GM18520 (cell line): ENCODE measurements around the gene SF3B6.
"Not testable (repeated sequence)": the region's sequence is repeated elsewhere in the genome, so short reads cannot be mapped to it uniquely, and the experiment has no call there.

Experiments
- ATAC-seq: cut with Tn5 transposase; IDR thresholded peaks from one replicate; pipeline ENCODE4 v1.9.1; 2021; ENCODE audit not compliant: unreplicated experiment

SF3B6 gene, protein sequence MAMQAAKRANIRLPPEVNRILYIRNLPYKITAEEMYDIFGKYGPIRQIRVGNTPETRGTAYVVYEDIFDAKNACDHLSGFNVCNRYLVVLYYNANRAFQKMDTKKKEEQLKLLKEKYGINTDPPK

DNA sequence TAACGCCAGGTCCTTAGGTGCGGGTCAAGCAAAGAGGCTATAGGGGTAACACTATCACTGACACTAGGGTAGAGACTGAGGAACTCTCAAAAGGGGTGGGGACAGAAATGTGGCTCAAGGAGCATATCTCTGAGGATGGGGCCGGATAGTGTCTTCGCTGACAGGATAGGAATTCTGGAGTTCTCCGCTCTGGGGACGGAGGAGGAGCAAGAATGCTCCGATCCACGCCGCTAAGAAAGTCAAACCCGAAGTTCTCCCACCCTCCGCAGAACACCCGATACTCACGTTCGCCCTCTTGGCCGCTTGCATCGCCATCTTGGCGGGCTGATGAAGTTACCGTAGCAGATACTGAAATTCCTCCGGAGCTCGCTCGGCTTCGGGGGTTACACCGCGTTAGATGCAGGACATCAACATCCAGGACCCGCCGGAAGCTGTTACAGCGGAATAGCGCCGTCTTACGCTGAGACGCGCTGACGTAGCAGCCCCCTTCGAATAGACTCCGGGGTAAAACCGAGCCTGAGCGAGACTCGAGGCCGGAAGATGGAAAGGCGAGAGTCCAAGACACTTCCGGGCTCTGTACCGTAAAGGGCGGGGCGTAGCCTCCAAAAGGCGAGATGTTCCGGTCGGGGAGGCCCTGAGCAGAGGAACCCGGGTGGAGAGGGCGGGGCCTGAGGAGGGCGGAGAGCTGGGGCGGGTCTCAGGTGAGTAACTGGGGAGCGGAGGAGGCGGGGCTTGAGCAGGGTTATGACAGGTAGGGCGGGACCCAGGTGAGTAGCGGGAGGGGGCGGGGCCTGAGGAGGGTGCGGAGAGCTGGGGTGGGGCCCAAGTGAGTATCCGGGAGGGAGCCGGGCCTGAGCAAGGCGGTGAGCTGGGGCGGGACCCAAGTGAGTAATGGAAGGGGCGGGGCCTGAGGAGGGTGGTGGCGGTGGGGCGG, at the start of gene SF3B6:
Gene SF3B6, minus strand, starts transcription at position 412 of the 934 bp plus-strand sequence. Its CDS starts 97 bp downstream, at position 315.
- ATAC-seq, result peak; percentile 95

DNA sequence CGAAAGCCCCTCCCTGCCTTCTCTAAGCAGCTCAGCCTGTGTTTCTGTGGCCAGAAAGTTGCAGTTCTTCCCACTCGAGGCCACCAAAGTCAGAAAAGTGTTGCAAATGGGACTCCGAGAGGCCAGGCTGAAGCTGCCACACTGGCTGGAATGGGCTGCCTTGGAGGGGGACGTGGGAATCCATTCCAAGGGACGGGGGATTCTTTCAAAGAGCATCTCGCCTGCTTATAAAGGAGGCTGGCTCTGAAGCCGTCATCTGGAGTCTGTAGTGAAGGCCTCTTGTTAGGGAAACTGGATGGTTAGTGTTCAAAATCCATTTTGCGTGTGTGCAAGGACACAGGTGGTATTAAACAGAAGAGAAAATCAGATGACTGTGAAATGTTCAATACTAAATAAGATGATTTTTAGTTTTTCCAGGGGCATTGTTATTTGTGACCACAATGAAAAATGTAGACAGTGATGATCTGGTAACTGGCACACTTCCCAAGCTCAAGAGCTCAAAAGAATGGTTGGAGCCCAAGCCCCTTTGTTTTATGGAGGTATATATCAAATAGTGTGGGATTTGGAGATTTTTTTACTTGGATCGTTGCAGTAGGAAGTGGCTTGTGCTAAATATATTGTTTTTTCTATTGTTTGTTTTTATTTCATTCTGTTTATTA, 47.9 kb upstream of the SF3B6 start:
- ATAC-seq, result peak; percentile 2

DNA sequence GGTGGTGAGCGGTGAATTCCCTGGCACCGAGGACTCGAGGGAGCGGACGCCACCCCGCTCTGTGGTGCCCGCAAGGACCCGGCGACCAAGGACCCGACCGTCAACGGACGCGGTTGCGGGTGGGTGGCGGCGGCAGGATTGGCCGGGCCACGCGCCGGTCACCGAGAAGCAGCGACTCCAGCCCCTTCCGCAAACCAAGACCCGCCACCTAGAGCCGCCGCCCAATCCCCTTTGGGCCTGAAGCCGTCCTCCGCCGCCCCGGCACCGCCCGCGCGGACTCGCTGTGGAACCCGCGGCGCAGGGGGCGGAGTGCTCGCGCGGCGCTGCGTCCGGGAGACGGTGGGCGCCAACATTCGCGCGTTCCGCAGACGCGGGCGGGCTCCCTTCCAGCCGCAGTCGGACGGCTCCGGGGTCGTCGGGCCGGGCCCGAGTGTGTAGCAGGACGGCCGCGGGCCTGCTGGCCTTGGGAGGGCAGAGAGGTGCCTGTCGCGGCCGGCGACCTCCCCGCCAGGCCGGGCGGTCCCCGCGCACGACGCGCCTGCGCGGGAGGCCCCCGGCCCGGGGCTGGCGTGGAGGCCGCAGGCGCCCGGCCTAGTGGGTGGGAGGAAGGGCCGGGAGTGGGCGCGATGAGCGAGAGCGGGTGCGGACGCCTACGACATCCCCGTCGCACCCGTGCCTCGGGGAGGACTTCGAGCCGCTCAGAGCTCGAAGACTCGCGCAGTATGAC, 47.2 kb upstream of the SF3B6 start, which contains the start of the genes FAM228B and PFN4:
Gene FAM228B, plus strand, starts transcription at position 275 of the 727 bp plus-strand sequence. CDS start 893 bp downstream, outside the sequence.
Gene PFN4, minus strand, starts transcription at position 140 of the 727 bp plus-strand sequence. CDS start 799 bp downstream, outside the sequence.
- peak; percentile 77 for ATAC-seq

DNA sequence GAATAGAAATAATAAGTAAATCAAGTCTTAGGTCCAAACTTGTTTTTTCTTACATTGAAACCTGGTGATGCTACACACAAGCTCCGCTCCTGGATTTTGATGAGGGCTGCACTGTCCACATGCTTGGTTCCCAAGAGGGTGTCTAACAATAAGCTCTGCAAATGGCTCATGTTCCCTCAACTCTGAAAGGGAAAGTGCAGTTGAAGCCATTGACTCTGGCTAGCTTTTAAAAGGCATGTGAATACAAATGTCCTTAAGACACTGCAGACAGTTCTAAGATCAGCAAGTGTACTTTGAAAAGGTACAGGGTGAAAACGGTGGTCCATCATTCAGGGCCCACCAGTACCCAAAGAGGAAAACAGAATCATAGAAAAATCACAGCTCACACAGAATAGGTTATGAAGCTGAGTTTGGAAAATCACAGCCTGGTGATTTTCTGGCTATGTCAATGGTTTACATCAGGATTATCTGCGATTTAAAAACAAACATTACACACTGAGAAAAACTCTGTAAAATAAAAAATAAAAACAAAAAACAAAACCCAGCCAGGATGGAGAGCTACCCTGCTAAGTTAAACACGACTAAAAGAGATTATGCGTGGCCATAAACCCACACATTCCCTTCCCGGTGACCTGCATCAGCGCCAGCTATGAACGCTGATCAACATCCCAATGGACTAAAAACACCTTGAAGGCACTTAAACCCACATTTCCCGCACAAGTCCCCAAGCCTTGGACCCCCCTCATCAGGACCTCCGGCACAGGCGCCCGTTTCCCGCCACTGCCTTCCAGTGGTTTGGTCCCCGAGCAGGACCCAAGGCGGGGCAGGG, 46.5 kb upstream of the SF3B6 start:
- no peak for ATAC-seq

DNA sequence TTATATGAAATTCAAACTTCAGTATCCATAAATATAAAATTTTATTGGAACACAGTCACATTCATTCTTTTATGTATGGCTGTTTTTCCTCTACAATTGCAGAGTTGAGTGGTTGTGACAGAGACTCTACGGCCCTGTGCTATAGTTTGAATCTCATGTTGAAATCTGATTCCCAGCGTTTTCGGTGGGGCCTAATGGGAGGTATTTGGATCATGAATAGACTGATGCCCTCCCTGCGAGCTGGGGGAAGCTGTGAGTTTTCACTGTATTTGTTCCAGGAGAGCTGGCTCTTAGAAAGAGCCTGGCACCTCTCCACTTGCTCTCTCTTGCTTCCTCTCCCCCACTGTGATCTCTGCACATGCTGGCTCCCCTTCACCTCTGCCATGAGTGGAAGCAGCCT, 45.3 kb upstream of the SF3B6 start:
- no peak for ATAC-seq

DNA sequence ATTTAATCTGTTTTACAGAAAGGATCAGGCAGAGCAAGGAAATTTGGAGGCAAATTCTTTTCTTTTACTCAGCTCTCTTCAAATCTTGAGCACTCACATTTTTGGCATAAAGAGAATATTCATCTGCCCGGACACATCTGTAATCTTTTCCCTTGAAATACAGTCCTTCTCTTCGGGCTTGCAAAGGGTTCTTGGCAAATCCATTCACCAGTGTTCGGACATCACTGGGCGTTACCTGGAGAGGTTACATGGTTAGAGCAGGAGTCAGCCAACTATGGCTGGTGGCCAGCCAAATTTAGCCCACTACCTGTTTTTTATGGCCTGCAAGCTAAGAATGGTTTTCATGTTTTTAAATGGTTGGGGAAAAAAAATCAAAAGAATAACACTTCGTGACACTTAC, 44.9 kb upstream of the SF3B6 start:
- ATAC-seq, result no peak

DNA sequence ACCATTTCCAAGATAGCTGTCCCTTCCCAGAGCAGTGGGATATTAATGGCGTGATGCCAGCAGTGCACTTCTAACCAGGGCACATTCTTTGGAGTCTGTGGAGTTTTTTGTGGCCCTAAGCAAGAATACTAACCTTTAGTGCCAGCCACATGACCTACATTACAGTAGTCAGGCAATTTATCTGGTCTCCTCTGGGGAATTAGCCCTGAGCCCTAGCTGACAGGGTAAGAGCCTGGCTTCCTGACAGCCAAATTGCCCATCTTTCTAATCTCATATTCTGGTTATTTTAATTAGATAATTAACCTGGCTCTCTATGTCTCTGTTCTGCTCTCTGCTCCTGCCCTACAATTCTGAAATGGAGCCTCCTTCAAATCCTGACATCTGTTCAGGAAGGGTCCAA, 41.8 kb upstream of the SF3B6 start:
- ATAC-seq, result no peak

DNA sequence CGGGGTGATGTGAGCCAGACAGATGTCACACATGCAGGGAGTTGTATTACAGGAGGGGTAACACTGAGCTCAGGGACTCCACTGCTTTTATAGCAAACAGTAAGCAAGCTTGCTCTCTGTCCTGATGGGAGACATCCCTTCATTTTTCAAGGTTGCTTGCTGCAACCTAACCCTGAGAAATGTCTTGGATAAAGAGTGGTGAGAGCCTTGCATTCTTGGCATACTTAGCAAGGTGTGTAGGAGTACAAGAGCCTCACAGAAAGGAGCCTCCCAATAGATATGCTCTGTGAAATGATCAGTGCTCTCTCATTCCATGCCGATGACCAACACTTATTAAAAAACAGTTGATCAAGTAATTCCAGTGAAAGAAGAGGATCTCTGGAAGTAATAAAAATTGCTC, 38.9 kb upstream of the SF3B6 start:
- no peak for ATAC-seq

DNA sequence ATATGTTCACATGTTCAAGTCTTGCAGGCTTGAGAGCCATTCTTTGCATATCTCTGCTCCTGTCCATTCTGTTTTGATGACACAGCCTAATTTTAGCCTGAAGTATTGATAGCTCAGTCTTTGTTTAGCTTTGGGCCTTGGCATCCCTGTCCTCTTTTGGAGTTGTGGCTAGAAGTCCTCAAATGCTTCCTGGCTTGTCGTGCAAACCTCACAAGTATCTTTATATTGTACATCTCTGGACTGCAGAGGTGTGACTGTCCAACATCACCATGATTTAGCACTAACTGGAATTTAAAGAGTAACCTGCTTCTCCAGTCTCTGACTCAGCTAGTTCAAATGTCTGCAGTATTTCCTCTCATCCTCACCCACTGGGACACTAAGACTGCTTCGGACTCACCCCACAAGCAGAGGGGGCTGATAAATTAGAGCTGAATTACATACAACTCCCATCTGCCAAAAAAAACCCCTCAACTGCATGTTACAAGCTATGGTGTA, 35.3 kb upstream of the SF3B6 start:
- ATAC-seq, result no peak

DNA sequence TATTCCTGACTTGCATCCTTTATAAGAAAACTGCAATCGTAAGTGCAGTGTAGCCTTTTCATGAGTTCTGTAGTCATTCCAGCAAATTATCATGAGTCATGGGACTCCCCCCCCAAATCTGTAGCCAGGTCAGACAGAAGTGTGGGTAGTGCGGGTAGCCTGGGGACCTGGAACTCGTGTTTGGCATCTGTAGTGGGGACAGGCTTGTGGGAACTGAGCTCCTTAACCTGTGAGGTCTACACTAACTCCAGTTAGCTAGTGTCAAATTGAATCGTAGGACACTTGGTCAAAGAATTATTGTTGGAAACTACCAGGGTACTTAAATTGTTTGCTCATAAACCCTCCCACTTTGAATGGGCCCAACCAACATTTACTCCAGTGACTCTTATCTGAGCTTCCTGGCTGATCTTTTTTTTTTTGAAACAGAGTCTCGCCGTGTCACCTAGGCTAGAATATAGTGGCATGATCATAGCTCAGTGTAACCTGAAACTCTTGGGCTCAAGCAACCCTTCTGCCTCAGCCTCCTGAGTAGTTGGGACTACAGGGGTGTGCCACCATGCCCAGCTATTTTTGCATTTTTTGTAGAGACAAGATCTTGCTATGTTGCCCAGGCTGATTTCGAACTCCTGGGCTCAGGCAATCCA, 34.7 kb upstream of the SF3B6 start:
- ATAC-seq, result no peak

DNA sequence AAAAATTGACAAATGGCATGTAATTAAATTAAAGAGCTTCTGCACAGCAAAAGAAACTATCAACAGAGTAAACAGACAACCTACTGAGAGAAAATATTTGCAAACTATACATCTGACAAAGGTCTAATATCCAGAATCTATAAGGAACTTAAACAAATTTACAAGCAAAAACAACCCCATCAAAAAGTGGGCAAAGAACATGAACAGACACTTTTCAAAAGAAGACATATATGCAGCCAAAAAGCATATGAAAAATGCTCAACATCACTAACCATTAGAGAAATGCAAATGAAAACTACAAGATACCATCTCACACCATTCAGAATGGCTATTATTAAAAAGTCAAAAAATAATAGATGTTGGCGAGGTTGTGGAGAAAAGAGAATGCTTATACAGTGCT, 33.3 kb upstream of the SF3B6 start:
- not testable (repeated sequence) for ATAC-seq

DNA sequence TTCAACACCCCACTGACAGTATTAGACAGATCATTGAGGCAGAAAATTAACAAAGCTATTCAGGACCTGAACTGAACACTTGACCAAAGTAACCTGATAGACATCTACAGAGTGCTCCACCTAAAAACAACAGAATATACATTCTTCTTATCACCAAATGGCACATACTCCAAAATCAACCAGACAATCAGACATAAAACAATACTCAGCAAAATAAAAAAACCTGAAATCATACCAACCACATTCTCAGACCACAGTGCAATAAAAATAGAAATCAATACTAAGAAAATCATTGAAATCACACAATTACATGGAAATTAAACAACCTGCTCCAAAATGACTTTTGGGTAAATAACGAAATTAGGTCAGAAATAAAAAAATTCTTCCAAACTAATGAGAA, 31.2 kb upstream of the SF3B6 start:
- ATAC-seq, result no peak

DNA sequence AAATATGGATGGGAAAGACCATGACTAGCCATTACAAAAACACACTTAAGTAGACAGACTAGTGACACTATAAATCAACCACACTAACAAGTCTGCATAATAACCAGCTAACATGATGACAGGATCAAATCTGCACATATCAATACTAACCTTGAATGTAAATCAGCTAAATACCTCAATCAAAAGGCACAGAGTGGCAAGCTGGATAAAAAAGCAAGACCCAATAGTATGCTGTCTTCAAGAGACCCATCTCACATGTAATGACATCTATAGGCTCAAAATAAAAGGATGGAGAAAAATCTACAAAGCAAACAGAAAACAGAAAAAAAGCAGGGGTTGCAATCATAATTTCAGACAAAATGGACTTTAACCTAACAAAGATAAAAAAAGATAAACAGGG, 30.7 kb upstream of the SF3B6 start:
- ATAC-seq, result no peak

DNA sequence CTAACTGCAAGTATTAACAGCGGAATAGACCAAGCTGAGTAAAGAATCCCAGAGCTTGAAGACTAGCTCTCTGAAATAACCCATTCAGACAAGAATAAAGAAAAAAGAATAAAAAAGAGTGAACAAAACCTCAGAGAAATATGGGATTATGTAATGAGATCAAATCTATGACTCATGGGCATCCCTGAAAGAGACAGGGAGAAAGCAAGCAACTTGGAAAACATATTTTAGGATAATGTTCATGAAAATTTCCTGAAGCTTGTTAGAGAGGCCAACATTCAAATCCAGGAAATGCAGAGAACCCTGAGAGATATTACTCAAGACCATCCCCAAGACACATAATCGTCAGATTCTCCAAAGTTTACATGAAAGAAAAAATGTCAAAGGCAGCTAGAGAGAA, 29.7 kb upstream of the SF3B6 start:
- ATAC-seq, result no peak

DNA sequence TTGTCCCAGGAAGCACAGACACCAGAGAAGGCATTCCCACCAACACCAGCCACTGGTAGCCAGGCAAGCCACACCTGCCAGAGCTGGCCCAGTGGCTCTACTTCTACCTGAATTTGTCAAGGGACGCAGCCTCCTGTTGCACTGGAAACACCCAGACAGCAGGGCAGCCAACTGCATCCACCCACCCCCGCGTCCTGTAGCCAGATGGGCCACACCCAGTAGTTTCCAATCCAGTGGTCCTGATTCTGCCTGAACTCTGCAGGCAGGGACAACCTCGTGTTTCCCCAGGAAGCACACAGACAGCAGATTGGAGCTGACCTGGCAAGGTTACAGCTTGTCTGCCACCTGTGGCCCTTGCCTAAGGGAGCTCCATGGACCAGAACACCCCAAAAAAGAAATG, 28.8 kb upstream of the SF3B6 start:
- ATAC-seq, result no peak

DNA sequence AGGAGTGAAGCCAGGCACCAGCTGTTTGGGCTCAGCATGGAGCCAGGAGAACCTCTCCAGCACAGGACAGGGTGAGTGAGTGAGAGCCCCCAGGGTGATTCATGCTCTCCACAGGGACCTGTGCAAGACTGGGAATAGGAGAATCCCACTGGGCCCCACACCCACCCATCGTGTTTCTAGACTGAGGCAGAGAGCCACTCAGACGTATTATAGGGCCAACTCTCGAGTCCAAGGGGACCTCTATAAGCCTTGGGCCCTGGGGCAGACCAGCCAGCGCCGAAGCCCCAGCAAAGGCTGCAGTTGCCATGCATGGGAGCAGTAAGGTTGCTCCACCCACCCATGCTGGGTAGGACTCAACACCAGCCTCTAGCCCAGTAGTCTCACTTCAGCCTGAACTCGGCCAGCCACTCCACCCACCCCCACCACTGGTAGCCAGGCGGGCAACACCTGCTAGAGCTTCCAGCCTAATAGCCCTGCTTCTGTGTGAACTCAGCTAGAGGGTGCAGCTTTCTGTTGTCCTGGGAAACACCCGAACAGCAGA, 28.1 kb upstream of the SF3B6 start:
- no peak for ATAC-seq

DNA sequence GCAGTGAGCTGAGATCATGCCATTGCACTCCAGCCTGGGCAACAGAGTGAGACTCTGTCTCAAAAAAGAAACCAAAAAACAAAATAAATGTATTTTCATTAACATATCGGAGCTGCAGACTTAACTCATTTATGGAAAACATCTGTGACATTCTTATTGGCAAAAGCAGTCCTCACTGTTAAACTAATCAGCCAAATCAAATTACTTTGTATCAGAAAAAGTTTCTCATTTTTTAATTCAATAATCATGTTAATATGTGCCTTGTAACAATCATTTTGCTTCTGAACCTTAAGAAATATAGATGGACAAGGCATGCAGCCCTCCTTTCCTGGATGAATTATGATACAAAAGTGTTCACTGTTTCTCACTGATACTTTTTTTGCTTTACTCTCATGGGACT, 26.6 kb upstream of the SF3B6 start:
- no peak for ATAC-seq

DNA sequence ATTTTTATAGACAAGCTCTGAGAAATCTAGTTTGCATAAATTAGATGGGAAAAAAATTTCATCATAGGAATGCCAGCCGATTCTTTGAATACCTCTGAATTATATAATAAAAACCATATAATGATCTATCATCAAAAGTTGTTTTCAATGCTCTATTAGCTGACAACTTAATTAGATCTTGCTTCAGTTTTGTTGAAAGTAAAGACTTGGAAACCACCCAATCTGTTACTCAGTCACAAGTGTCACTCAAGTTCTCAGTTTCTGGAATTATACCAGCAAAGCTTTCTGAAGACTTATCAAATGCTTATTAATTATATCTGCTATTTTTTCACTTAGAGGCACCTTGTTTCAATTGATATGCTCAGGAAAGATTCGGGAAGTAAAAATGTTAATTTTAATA, 25.9 kb upstream of the SF3B6 start:
- ATAC-seq, result no peak

DNA sequence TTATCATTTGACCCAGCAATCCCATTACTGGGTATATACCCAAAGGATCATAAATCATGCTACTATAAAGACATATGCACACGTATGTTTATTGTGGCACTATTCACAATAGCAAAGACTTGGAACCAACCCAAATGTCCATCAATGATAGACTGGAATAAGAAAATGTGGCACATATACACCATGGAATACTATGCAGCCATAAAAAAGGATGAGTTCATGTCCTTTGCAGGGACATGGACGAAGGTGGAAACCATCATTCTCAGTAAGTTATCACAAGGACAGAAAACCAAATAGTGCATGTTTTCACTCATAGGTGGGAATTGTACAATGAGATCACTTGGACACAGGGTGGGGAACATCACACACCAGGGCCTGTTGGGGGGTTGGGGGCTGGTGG, 24.6 kb upstream of the SF3B6 start:
- ATAC-seq, result not testable (repeated sequence)
